HepG2 (cell line): ENCODE results near the gene SLC7A6OS. TPM values are rescaled to one million over a fixed set of nuclear protein-coding genes. Genes with fewer than 3 reads are reported as not detected.

Source experiments
- AFF4 ChIP-seq: sonication (generic); formaldehyde crosslinking; IDR thresholded peaks from 2 replicates; pipeline ENCODE4 v1.4.0; 2020; ENCODE audit warnings: missing genetic modification reagents
- BHLHE40 ChIP-seq: IDR thresholded peaks from 2 replicates; pipeline ENCODE4 v1.6.1; 2011; ENCODE audit warnings: low read length, improper control_type of control experiment
- CREB1 ChIP-seq, 2 experiments: fragments of 450-650 bp in 1 of 2; IDR thresholded peaks; 2 replicates each; pipeline ENCODE4 v1.6.1; 2016 to 2017; ENCODE audit warnings: control low read depth in 1 of 2, mild to moderate bottlenecking in 1 of 2, missing compliant biosample characterization in 1 of 2, missing genetic modification characterization in 1 of 2
- DRAP1 ChIP-seq: IDR thresholded peaks from 2 replicates; pipeline ENCODE4 v1.6.1; 2016; ENCODE audit warnings: missing genetic modification reagents, missing compliant biosample characterization
- ELF1 ChIP-seq: sonication (generic); formaldehyde crosslinking; IDR thresholded peaks from 2 replicates; pipeline ENCODE4 v1.4.0; 2020; ENCODE audit warnings: missing genetic modification reagents
- JUN ChIP-seq: sonication (generic); formaldehyde crosslinking; IDR thresholded peaks from 2 replicates; pipeline ENCODE4 v1.4.0; 2020; ENCODE audit warnings: mild to moderate bottlenecking, missing genetic modification reagents
- LBX2 ChIP-seq: sonication (generic); formaldehyde crosslinking; IDR thresholded peaks from 2 replicates; pipeline ENCODE4 v1.5.0; 2020; ENCODE audit warnings: missing genetic modification reagents, mild to moderate bottlenecking, borderline replicate concordance
- MED1 ChIP-seq: sonication (generic); formaldehyde crosslinking; IDR thresholded peaks from 2 replicates; pipeline ENCODE4 v1.4.0; 2020; ENCODE audit warnings: missing genetic modification reagents
- MIER3 ChIP-seq: IDR thresholded peaks from 2 replicates; pipeline ENCODE4 v1.6.1; 2016; ENCODE audit warnings: missing compliant biosample characterization, borderline replicate concordance
- NR2F1 ChIP-seq, 2 experiments: fragments of 450-650 bp in 1 of 2; formaldehyde crosslinking in 1 of 2; IDR thresholded peaks; 2 replicates each; pipeline versions ENCODE4 v1.5.0 to v1.6.1; 2016 to 2020; ENCODE audit warnings: mild to moderate bottlenecking in 1 of 2, missing compliant biosample characterization in 1 of 2, missing genetic modification reagents in 1 of 2, moderate library complexity in 1 of 2
- NRL ChIP-seq: sonication (generic); formaldehyde crosslinking; IDR thresholded peaks from 2 replicates; pipeline ENCODE4 v1.5.0; 2020; ENCODE audit warnings: missing genetic modification reagents, mild to moderate bottlenecking, moderate library complexity, borderline replicate concordance
- RARA ChIP-seq: IDR thresholded peaks from 2 replicates; pipeline ENCODE4 v1.6.1; 2016; ENCODE audit warnings: missing genetic modification reagents, missing compliant biosample characterization
- REPIN1 ChIP-seq: sonication (generic); formaldehyde crosslinking; IDR thresholded peaks from 2 replicates; pipeline ENCODE4 v1.8.0; 2022; ENCODE audit warnings: missing genetic modification reagents, low read depth, mild to moderate bottlenecking, borderline replicate concordance
- REXO4 ChIP-seq: sonication (generic); formaldehyde crosslinking; IDR thresholded peaks from 2 replicates; pipeline ENCODE4 v1.8.0; 2022; ENCODE audit warnings: missing genetic modification reagents, mild to moderate bottlenecking, borderline replicate concordance
- RORA ChIP-seq: sonication (generic); formaldehyde crosslinking; IDR thresholded peaks from 2 replicates; pipeline ENCODE4 v1.5.0; 2020; ENCODE audit warnings: mild to moderate bottlenecking, missing genetic modification reagents, moderate library complexity
- SALL1 ChIP-seq: sonication (generic); formaldehyde crosslinking; IDR thresholded peaks from 2 replicates; pipeline ENCODE4 v1.8.0; 2022; ENCODE audit warnings: mild to moderate bottlenecking, missing genetic modification reagents
- SPEN ChIP-seq: sonication (generic); formaldehyde crosslinking; IDR thresholded peaks from 2 replicates; pipeline ENCODE4 v1.5.1; 2020; ENCODE audit warnings: low read depth, mild to moderate bottlenecking, missing genetic modification reagents
- ZEB1 ChIP-seq: IDR thresholded peaks from 2 replicates; pipeline ENCODE4 v1.6.1; 2012; ENCODE audit warnings: mild to moderate bottlenecking, low read depth, inconsistent platforms; ENCODE audit not compliant: insufficient replicate concordance
- ZFP1 ChIP-seq: IDR thresholded peaks from 2 replicates; pipeline ENCODE4 v1.6.1; 2016
- ZNF235 ChIP-seq: sonication (generic); formaldehyde crosslinking; IDR thresholded peaks from 2 replicates; pipeline ENCODE4 v1.8.1; 2023; ENCODE audit warnings: mild to moderate bottlenecking, missing genetic modification reagents, borderline replicate concordance
- ZNF414 ChIP-seq: sonication (generic); formaldehyde crosslinking; IDR thresholded peaks from 2 replicates; pipeline ENCODE4 v1.5.0; 2020; ENCODE audit warnings: missing genetic modification reagents
- ZNF431 ChIP-seq: sonication (generic); formaldehyde crosslinking; IDR thresholded peaks from 2 replicates; pipeline ENCODE4 v1.9.0; 2022; ENCODE audit warnings: missing genetic modification reagents, low read depth, mild to moderate bottlenecking, borderline replicate concordance
- ZNF501 ChIP-seq: sonication (generic); formaldehyde crosslinking; IDR thresholded peaks from 2 replicates; pipeline ENCODE4 v1.5.1; 2020; ENCODE audit warnings: mild to moderate bottlenecking, moderate library complexity, missing genetic modification reagents
- ZNF83 ChIP-seq: sonication (generic); formaldehyde crosslinking; IDR thresholded peaks from 2 replicates; pipeline ENCODE4 v1.4.0; 2020; ENCODE audit warnings: missing genetic modification reagents, mild to moderate bottlenecking, borderline replicate concordance
- polyA plus RNA-seq, 8 experiments: library from polyadenylated mRNA; depleted of rRNA in 3 of 8; stranded (reverse) in 7 of 8; unstranded in 1 of 8; fragments of >200 nt; fragmentation: Illumina TruSeq in 4 of 8; extraction: Trizol in 4 of 8; gene quantifications; 2 replicates each; pipeline versions ENCODE4 v1.2.1 to v1.2.3, GENCODE V29; 2011 to 2016; ENCODE audit warnings: low read depth in 4 of 8, missing spikeins in 1 of 8, mixed read lengths in 1 of 8; ENCODE audit not compliant: insufficient read depth in 1 of 8
- total RNA-seq, 5 experiments: library from RNA; depleted of rRNA; stranded (reverse); fragments of >200 nt; fragmentation: Illumina TruSeq; extraction: Trizol; gene quantifications; 2 replicates each; pipeline ENCODE4 v1.2.3, GENCODE V29; 2016; ENCODE audit warnings: low read depth in 1 of 5

SLC7A6OS gene
- total and polyA plus RNA-seq, 2 of the 13 experiments (the other 11 are each of a cell fraction or from before 2014, with no cell fraction given), result 11.2 to 21.5 TPM

GRCh38 chr16:68265078-68265920 is 45.4 kb downstream of the SLC7A6OS start (continued):
- TF ChIP-seq ZNF501 (CRISPR knock-in tag), result peak; percentile 45; the same call in 1 of the 2 replicates
- no peak for TF ChIP-seq REXO4 (CRISPR knock-in tag)
- TF ChIP-seq ZEB1, result peak; percentile 40
- TF ChIP-seq JUN (CRISPR knock-in tag), result peak; percentile 93
- TF ChIP-seq LBX2 (CRISPR knock-in tag), result no peak
- peak; percentile 78; the same call in 1 of the 2 replicates for TF ChIP-seq NRL (CRISPR knock-in tag)
- peak; percentile 48; the same call in 1 of the 2 replicates for TF ChIP-seq AFF4 (CRISPR knock-in tag)
- TF ChIP-seq ZFP1 (CRISPR knock-in tag), result no peak; the same call in 1 of the 2 replicates
- peak; percentile 96 for TF ChIP-seq MED1 (CRISPR knock-in tag)
- peak in 1 of 2 experiments; percentile 46; a peak in 1 of 4 replicates for TF ChIP-seq NR2F1 (CRISPR knock-in tag; IDR thresholded peaks at IDR 0.05)
- TF ChIP-seq RORA, result 0 out of 2 replicates have a peak, but pooled peaks have one; percentile 56
- TF ChIP-seq MIER3 (CRISPR knock-in tag), result 0 out of 2 replicates have a peak, but pooled peaks have one; percentile 67
- TF ChIP-seq DRAP1 (CRISPR knock-in tag), result peak; percentile 92
- peak; percentile 51; the same call in 1 of the 2 replicates for TF ChIP-seq ELF1
- peak; percentile 92 for TF ChIP-seq BHLHE40
- peak; percentile 90 for TF ChIP-seq RARA (CRISPR knock-in tag)
- no peak for TF ChIP-seq SPEN (CRISPR knock-in tag)
- TF ChIP-seq SALL1 (CRISPR knock-in tag), result peak; percentile 78
- peak; percentile 53; the same call in 1 of the 2 replicates for TF ChIP-seq CREB1 (IDR thresholded peaks at IDR 0.05)
- TF ChIP-seq CREB1 (CRISPR knock-in tag; IDR thresholded peaks at IDR 0.05), result no peak; the same call in none of the 2 replicates
- peak; percentile 62; the same call in 1 of the 2 replicates for TF ChIP-seq ZNF235 (CRISPR knock-in tag)
- TF ChIP-seq ZNF83 (CRISPR knock-in tag), result no peak
- peak; percentile 82 for TF ChIP-seq ZNF414 (CRISPR knock-in tag)
- no peak for TF ChIP-seq REPIN1
- TF ChIP-seq ZNF431 (CRISPR knock-in tag), result peak; percentile 33; the same call in 1 of the 2 replicates
